Stomach (tissue), 4 donors: ENCODE data around the gene FBXO47.

Experiments
- POLR2A ChIP-seq, 4 donors: fragments of 450-650 bp; IDR thresholded peaks; one replicate each; pipeline ENCODE4 v1.6.1; 2016; ENCODE audit warnings: antibody characterized with exemption in 4 of 4, control low read depth in 2 of 4, mild to moderate bottlenecking in 1 of 4, moderate library complexity in 1 of 4
- POLR2AphosphoS5 ChIP-seq, 3 donors: sonication (generic); formaldehyde crosslinking; IDR thresholded peaks; one replicate each; pipeline ENCODE4 v1.6.1; 2016; ENCODE audit warnings: antibody characterized with exemption in 3 of 3
- TF ChIP-seq, protein P1 (sequence below), 7 experiments: fragments of 450-650 bp in 4 of 7; fragments of 200-600 bp in 3 of 7; sonication (generic) in 3 of 7; IDR thresholded peaks; one replicate each; pipeline ENCODE4 v1.5.1; 2016 to 2019; ENCODE audit warnings: antibody characterized with exemption in 7 of 7, control low read depth in 2 of 7, mild to moderate bottlenecking in 1 of 7

- TF ChIP-seq, protein P1, sequence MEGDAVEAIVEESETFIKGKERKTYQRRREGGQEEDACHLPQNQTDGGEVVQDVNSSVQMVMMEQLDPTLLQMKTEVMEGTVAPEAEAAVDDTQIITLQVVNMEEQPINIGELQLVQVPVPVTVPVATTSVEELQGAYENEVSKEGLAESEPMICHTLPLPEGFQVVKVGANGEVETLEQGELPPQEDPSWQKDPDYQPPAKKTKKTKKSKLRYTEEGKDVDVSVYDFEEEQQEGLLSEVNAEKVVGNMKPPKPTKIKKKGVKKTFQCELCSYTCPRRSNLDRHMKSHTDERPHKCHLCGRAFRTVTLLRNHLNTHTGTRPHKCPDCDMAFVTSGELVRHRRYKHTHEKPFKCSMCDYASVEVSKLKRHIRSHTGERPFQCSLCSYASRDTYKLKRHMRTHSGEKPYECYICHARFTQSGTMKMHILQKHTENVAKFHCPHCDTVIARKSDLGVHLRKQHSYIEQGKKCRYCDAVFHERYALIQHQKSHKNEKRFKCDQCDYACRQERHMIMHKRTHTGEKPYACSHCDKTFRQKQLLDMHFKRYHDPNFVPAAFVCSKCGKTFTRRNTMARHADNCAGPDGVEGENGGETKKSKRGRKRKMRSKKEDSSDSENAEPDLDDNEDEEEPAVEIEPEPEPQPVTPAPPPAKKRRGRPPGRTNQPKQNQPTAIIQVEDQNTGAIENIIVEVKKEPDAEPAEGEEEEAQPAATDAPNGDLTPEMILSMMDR (IDR thresholded peaks at IDR 0.05) = no peak
- TF ChIP-seq POLR2A (IDR thresholded peaks at IDR 0.05) (no peak), POLR2AphosphoS5 (IDR thresholded peaks at IDR 0.05) (no peak)
These were observed 58.5 kb downstream of the FBXO47 start for GRCh38 chr17:38908676-38909181.
